IMR-90 (cell line): ENCODE results near the gene TNRC6B.

ENCODE experiments used
- CEBPB ChIP-seq: IDR thresholded peaks from 2 replicates; pipeline ENCODE4 v1.6.1; 2012; ENCODE audit warnings: low read depth, low read length, improper control_type of control experiment
- RFX5 ChIP-seq: IDR thresholded peaks from 2 replicates; pipeline ENCODE4 v1.8.0; 2012; ENCODE audit warnings: low read depth, mild to moderate bottlenecking, low read length, moderate library complexity

GRCh38 chr22:40231618-40232313 is 54.0 kb downstream of the TNRC6B start:
- TF ChIP-seq CEBPB (no peak), RFX5 (no peak)
